Activated naive CD4-positive, alpha-beta T cell treated with anti-CD3 and anti-CD28 coated beads, Interleukin-2, amount 50 U/mL, for 24 hours (primary cell): ENCODE results near the gene LRMDA.
"Not testable (repeated sequence)": the region's sequence is repeated elsewhere in the genome, so short reads cannot be mapped to it uniquely, and the experiment has no call there.

ENCODE experiments used
- H3K27ac Mint-ChIP-seq: one replicate; pipeline ENCODE4 v1.8.0; 2021; ENCODE audit warnings: mild to moderate bottlenecking, mixed read lengths
- H3K27me3 Mint-ChIP-seq: one replicate; pipeline ENCODE4 v1.8.0; 2021; ENCODE audit warnings: mixed read lengths
- H3K36me3 Mint-ChIP-seq: one replicate; pipeline ENCODE4 v1.8.0; 2021; ENCODE audit warnings: mixed read lengths
- H3K4me1 Mint-ChIP-seq: one replicate; pipeline ENCODE4 v1.8.0; 2021; ENCODE audit warnings: mixed read lengths
- H3K4me3 Mint-ChIP-seq: one replicate; pipeline ENCODE4 v1.8.0; 2021; ENCODE audit warnings: mild to moderate bottlenecking, mixed read lengths
- H3K9me3 Mint-ChIP-seq: one replicate; pipeline ENCODE4 v1.8.0; 2021; ENCODE audit warnings: mixed read lengths

Gene LRMDA

DNA sequence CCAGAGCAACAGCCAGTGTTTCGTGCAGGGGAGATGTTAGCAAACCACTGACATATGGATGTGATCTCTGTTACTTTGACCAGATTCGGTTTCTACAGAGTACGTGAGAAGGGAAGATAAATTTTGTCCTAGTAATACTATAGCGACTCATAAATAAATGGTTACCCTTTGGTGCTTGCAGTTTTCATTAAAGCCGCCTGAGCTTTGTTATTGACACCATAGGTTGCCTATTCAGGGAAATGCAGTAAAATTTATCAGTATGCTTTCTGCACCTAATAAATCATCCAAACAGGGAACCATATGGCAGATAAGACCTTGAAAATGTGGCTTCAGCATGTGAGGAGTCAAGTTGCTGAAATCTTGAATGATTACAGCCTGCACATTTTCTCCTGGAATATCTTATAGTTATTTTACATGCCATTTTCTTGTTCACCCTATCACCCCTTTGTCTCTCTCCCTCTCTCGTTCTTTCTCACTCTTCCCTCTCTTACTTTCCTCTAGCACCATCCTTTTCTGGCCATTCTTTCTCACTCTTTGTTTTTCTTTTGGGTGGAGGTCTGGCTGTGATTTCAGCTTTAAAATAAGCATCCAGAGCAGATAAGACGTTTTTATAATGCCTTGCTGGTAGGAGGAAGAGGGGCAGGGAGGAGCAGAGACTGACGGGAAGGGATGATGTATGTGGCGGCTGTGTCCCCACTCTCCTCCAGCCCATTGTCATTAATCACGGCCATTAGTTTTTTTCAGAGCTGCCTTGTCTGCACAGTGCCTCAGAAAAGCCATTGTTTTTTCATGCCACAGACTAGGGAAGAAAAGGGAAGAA is 182.5 kb downstream of the LRMDA start:
- Mint-ChIP-seq H3K27me3 (peaks cover 16% of the 10 kb centered on the region), H3K4me3 (no peak overlapping the region), H3K27ac (no peak overlapping the region), H3K4me1 (no peaks in the 10 kb centered on the region), H3K36me3 (no peaks in the 10 kb centered on the region), H3K9me3 (no peaks in the 10 kb centered on the region)

DNA sequence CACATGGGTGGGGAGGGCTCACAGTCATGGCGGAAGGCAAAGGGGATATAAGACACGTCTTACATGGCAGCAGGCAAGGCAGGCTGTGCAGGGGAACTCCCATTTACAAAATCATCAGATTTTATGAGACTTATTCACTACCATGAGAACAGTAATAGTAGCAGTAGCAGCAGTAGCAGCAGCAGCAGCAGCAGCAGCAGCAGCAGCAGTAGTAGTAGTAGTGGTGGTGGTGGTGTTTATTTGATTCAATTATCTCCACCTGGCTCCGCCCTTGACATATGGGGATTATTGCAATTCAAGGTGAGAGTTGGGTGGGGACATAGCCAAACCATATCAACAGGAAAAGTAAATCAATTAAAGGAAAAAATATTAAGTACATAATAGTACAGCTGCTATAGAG is 184.7 kb downstream of the LRMDA start:
- Mint-ChIP-seq H3K27me3 (peaks cover 18% of the 10 kb centered on the region), H3K4me3 (no peak overlapping the region), H3K36me3 (no peaks in the 10 kb centered on the region), H3K9me3 (no peaks in the 10 kb centered on the region), H3K4me1 (no peaks in the 10 kb centered on the region), H3K27ac (no peak overlapping the region)

DNA sequence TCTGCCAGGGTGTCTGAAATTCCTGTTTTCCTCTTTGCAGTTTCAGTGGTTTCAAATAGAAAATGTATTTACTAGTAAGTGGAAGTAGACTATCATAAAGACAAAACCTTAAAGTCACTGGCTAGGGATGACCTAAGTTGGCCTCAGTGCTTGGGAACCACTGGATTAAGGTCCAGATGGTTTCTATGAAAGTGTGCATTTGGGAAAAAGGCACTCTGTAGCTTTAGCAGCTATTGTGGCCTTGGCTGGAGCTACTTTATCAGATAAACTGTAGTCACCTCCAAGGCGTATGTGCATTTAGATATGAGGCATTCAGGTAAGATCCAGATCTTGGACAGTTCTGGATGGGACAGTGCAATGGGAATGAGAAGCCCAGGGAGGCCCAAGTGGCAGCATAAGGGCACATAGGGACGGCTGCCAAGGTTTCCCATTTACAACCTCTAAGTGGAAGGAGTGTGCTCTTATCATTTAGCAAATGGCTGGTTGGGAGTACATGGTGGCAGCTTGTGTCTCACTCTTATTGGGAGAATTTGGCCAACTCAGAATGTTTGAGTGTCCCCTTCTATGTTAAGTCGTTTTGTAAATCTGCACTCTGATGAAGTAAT is 185.6 kb downstream of the LRMDA start:
- no peaks in the 10 kb centered on the region for H3K36me3 Mint-ChIP-seq
- no peak overlapping the region for H3K4me3 Mint-ChIP-seq
- no peaks in the 10 kb centered on the region for H3K9me3 Mint-ChIP-seq
- no peaks in the 10 kb centered on the region for H3K4me1 Mint-ChIP-seq
- no peak overlapping the region for H3K27ac Mint-ChIP-seq
- peaks cover 18% of the 10 kb centered on the region for H3K27me3 Mint-ChIP-seq

DNA sequence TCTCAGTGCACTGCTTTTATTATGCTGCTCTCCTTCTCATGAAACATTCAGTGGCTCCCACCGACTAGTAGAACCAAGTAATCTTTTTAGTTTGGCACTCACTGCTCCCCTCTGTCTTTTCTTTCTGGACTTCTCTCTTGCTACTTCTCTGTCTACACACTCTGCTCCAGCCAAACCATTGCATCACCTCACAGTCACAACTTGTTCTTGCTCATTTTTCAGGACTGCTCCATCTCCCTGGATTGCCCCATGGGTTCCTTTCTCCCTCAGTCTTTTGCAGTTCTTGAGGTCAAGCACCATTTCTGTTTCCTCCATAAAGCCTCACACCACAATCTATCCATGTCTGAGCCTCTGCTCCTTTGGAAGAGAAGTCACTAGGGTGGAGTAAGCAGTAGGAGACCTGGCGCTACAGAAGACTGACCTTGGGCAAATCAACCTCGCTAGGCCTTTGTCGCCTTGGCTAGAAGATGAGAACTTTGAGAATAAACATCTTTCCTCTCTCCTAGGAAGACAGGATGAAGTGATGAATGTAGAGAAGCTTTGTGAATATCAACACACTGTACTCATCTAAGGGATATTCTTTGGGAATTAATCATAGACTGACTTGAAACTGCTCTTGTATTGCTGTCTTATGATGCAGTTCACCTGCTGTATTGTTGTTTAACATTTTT is 186.2 kb downstream of the LRMDA start:
- Mint-ChIP-seq H3K36me3 (no peaks in the 10 kb centered on the region), H3K27ac (no peak overlapping the region), H3K4me3 (no peak overlapping the region), H3K9me3 (no peaks in the 10 kb centered on the region), H3K27me3 (peaks cover 18% of the 10 kb centered on the region), H3K4me1 (no peaks in the 10 kb centered on the region)

DNA sequence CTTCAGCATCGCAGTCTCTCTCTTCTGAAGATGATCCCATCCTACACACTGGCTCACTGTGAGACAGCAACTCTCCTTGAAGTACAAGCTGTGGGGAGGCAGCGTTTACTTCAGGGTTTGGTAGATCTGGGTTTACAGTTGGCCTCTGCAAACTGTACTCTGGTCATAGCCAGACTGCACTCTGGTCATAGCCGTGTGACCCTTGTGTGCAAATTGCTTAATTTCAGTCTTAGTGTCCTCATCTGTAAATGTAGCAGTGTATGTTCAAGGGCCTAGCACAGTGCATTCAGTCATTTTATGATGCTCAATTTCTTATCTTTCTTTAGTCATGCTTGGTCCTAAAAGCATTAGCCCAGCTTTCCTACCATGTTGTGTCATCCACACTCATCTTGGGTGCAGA is 188.2 kb downstream of the LRMDA start:
- no peaks in the 10 kb centered on the region for H3K4me1 Mint-ChIP-seq
- H3K4me3 Mint-ChIP-seq, result no peak overlapping the region
- no peaks in the 10 kb centered on the region for H3K9me3 Mint-ChIP-seq
- H3K27me3 Mint-ChIP-seq, result peaks cover 12% of the 10 kb centered on the region
- H3K36me3 Mint-ChIP-seq, result no peaks in the 10 kb centered on the region
- H3K27ac Mint-ChIP-seq, result no peak overlapping the region

DNA sequence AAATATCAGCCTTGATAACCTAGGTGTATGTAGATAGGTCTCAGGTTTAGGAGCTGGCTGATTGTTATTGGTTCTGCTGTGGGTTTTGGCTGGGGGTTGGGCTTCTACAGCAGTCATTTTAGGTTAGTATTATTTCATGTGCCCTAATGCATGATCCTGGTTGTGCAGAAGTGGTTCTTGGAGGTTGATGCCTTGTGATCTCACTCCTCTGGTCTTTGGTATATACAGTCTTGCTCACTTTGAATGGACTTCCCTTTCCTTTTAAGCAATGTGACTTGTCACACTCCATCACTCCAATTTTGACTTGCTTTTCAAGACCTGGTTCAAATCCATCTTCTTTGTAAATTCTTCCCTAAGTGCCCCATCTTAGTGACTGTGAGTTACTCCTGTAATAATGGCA is 188.9 kb downstream of the LRMDA start:
- no peaks in the 10 kb centered on the region for H3K9me3 Mint-ChIP-seq
- peaks cover 11% of the 10 kb centered on the region for H3K27me3 Mint-ChIP-seq
- no peak overlapping the region for H3K4me3 Mint-ChIP-seq
- no peak overlapping the region for H3K27ac Mint-ChIP-seq
- H3K4me1 Mint-ChIP-seq, result no peaks in the 10 kb centered on the region
- no peaks in the 10 kb centered on the region for H3K36me3 Mint-ChIP-seq

DNA sequence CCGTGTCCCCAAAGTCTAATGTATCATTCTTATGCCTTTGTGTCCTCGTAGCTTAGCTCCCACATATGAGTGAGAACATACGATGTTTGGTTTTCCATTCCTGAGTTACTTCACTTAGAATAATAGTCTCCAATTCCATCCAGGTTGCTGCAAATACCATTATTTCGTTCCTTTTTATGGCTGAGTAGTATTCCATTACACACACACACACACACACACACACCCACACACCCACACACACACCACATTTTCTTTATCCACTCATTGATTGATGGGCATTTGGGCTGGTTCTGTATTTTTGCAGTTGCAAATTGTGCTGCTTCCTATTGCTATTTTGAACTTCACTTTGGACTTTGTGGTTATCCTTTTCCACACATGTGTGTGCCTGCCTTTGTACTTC is 189.6 kb downstream of the LRMDA start:
- H3K27ac Mint-ChIP-seq, H3K36me3 Mint-ChIP-seq, H3K4me1 Mint-ChIP-seq, H3K4me3 Mint-ChIP-seq, H3K9me3 Mint-ChIP-seq: not testable (repeated sequence)
- peaks cover 11% of the 10 kb centered on the region for H3K27me3 Mint-ChIP-seq

DNA sequence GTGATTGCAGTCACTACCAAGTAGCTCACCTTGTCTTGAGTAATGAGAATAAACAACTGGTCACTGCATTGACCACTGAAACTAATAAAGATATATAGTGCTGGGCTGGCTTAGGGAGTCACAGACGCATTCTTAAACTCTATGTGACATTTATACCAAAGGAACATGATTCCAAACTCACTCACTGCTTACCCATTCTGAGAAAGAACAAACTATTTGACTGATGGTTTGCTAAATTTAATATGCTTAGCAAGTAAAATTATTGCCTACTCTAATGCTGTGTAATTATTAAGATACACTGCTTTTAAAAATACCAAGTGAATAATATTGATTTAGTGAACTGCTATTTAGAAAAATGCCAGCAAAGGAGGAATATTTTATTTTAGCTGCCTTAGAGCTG is 191.1 kb downstream of the LRMDA start:
- Mint-ChIP-seq H3K27ac (no peak overlapping the region), H3K27me3 (peaks cover 7% of the 10 kb centered on the region), H3K9me3 (no peaks in the 10 kb centered on the region), H3K36me3 (no peaks in the 10 kb centered on the region), H3K4me3 (no peak overlapping the region), H3K4me1 (no peaks in the 10 kb centered on the region)

DNA sequence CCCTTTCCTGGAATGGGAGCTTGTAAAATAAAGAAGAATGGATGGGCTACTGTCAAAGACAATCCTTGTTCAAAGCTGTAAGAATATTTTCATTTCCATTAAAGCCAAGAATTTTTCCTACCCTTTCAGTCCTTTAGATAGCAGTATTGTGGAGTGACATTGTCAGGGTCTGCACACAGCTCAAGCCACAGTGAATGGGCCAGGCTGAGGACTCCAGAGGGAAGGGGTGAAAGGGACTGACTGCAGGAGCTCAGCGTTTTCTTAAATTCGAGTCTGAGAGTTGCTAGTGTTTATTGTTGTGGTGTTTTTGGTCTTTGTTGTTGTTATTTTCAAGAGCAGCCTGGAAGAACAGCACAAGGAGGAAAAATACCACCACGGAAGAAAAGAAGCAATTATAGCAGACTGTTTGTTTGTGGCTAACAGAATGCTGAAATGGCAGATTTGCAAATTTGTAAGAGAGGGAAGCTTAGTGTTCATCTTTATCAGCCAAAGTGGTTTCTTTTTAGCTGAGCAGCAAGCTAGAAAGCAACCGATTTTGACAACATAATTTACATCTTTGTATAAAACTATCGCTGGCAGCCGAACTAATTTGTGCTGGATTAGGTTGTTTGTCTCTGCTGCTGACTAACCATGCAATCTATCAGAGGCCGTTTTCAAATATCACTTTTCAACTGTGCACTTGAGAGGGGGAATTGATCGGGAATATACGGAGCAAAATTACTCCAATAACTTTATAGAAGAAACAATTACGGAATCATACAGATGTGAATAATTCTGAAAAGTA is 192.1 kb downstream of the LRMDA start:
- Mint-ChIP-seq H3K27me3 (peaks cover 6% of the 10 kb centered on the region), H3K36me3 (no peaks in the 10 kb centered on the region), H3K4me1 (no peaks in the 10 kb centered on the region)

DNA sequence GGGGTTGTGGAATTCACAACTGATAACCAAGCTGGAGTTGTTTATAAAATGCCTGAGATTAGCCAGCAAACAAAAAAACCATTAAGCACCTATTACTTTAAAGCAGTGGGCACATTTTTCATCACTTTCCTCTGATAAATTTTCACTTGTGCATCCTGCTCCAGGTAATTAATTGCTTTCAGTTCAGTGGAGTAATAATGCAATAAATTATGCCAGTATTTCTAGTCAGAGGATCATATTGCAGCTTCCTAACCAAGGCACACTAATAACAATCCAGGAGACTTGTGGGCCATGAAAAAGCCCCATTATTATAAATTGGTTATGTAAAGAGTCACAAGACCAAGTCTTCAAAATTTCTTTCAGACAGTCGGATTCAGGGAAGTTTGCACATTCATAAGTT is 193.2 kb downstream of the LRMDA start:
- H3K4me1 Mint-ChIP-seq, result no peaks in the 10 kb centered on the region
- H3K36me3 Mint-ChIP-seq, result no peaks in the 10 kb centered on the region
- no peaks in the 10 kb centered on the region for H3K9me3 Mint-ChIP-seq

More for the DNA sequence above, 192.1 kb downstream of the LRMDA start:
- no peak overlapping the region for H3K27ac Mint-ChIP-seq
- H3K9me3 Mint-ChIP-seq, result no peaks in the 10 kb centered on the region
- H3K4me3 Mint-ChIP-seq, result no peak overlapping the region

DNA sequence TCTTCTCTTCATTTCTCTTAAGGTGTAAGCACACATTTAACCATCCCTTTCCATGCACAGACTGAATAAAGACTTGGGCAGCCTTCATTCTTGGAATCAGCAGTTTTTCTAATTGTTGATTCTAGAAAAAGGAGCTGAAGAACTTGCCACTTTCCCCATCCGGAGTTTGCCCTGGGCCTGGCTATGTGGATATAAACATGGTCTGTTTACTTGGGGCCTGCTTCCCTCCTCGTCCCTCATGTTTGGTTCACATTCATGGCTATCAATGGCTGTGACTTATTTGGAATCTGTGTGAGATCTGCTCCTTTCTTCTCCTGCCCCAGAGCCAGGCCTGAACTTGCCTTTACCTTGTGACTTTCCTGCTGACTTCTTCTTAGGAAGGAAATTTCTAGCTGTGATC is 199.3 kb downstream of the LRMDA start:
- H3K4me3 Mint-ChIP-seq, result no peak overlapping the region
- no peaks in the 10 kb centered on the region for H3K9me3 Mint-ChIP-seq
- no peaks in the 10 kb centered on the region for H3K4me1 Mint-ChIP-seq
- H3K36me3 Mint-ChIP-seq, result no peaks in the 10 kb centered on the region
- no peak overlapping the region for H3K27ac Mint-ChIP-seq
- H3K27me3 Mint-ChIP-seq, result peaks cover 5% of the 10 kb centered on the region

More for the DNA sequence above, 193.2 kb downstream of the LRMDA start:
- Mint-ChIP-seq H3K27me3 (peaks cover 7% of the 10 kb centered on the region), H3K4me3 (no peak overlapping the region), H3K27ac (no peak overlapping the region)

DNA sequence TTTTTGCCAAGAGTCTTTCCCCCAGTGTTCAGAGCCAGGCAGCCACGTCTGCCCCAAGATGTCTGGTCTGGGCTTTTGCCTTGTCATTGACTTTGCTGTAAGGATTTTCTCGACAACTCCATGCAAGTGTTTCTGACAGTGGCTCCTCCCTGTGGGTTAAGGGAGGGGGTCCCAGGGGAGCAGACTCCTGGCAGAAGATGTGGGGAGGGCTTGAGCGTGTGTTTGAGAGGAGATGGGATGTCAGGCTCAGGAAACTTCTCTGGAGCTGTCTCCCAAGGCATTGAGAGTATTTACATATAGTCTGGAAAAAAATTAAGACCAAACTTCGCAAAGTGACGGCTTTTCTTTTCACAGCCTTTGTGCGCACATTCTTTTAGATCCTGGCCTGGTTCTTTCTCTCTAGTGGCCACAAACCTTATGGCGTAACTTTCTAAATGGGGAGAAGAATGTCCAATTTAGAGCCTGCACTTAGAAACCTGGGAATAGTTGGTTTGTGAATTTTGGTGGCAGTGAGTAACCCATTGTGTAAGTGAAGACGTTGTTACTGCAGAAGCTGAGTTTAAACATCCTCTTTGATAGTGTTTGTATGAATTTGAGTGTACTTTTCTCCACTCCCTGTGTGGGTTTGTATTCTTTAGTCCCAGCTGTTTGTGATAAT is 201.5 kb downstream of the LRMDA start:
- Mint-ChIP-seq H3K9me3 (no peaks in the 10 kb centered on the region), H3K4me3 (no peak overlapping the region), H3K4me1 (no peaks in the 10 kb centered on the region), H3K27me3 (peaks cover 3% of the 10 kb centered on the region), H3K27ac (no peak overlapping the region), H3K36me3 (no peaks in the 10 kb centered on the region)

DNA sequence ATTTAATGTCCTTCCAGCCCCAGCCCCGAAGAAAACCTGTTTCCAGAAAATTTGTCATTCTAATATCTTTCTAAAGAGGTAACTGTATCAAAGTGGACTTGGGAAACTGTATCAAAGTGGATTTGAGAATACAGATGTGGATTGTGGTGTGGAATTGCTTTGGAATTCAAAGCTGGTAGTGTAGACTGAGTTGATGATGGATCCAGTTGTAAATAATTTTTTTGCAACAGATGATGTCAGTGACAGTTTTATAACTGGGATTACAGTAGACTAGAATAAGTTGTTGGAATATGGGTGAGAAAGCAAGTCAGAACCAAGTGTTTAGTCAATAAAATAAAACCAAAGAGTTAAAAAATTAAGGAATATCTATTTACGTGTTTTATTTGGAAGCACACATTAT is 202.1 kb downstream of the LRMDA start:
- no peaks in the 10 kb centered on the region for H3K4me1 Mint-ChIP-seq
- no peak overlapping the region for H3K27ac Mint-ChIP-seq
- peaks cover 3% of the 10 kb centered on the region for H3K27me3 Mint-ChIP-seq
- no peak overlapping the region for H3K4me3 Mint-ChIP-seq
- H3K9me3 Mint-ChIP-seq, result no peaks in the 10 kb centered on the region
- no peaks in the 10 kb centered on the region for H3K36me3 Mint-ChIP-seq

DNA sequence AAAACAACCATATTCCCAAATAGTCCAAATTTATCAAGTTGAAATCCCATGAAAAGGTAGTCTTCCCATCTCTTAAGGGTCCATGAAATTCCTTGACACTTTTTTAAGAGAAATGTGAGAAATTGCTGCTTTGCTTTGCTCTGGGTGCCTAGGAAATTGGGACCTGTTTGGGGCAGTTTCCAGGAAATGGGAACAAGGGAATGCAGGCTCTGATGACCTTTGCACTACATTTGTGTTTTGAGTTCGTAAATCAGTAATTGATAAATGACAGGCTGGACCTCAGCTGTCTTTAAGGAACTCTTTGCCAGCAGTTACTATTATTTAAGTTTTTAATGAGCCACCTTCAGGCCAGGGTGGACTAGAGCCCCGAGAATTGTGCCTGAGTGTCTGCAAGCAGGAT is 203.5 kb downstream of the LRMDA start:
- Mint-ChIP-seq H3K9me3 (no peaks in the 10 kb centered on the region), H3K4me3 (no peak overlapping the region), H3K27ac (no peak overlapping the region), H3K27me3 (peaks cover 3% of the 10 kb centered on the region), H3K4me1 (no peaks in the 10 kb centered on the region), H3K36me3 (no peaks in the 10 kb centered on the region)

DNA sequence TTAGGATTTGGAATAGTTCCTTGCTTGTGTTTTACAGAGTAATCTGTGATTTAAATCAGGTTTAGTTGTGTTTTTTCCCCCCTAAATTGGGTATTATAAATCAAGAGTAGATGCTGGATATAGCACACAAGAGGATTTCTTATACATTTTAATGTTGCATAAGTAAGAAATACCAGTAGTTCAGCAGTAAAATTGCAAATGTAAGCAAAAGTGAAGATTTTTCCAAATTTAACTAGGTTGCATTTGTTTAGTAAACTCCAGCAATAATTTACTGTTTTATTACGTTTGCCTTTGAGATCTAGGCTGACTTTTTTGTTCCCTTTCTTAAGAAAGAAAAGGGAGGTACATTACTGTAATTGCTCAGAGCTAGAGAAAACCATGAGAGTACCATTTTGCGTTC is 207.3 kb downstream of the LRMDA start:
- H3K4me1 Mint-ChIP-seq, result no peaks in the 10 kb centered on the region
- H3K36me3 Mint-ChIP-seq, result no peaks in the 10 kb centered on the region
- no peak overlapping the region for H3K4me3 Mint-ChIP-seq
- no peaks in the 10 kb centered on the region for H3K9me3 Mint-ChIP-seq
- H3K27ac Mint-ChIP-seq, result no peak overlapping the region
- peaks cover 3% of the 10 kb centered on the region for H3K27me3 Mint-ChIP-seq
